Karpas-422 (cell line): ENCODE results near the gene MLIP. TPM values are rescaled to one million over a fixed set of nuclear protein-coding genes. Genes with fewer than 3 reads are reported as not detected.

ENCODE experiments used
- DNase-seq: peaks from one replicate; pipeline ENCODE4 v3.0.0-alpha.2; 2015
- H2AFZ ChIP-seq: fragments of 200-600 bp; sonication (generic); 2 replicates; pipeline ENCODE4 v1.6.1; 2014; ENCODE audit warnings: antibody characterized with exemption, low read length, mixed read lengths
- H3K27ac ChIP-seq: fragments of 200-600 bp; sonication (generic); 2 replicates; pipeline ENCODE4 v1.5.1; 2014; ENCODE audit warnings: mild to moderate bottlenecking, low read length, moderate library complexity
- H3K27me3 ChIP-seq: fragments of 200-600 bp; sonication (generic); 2 replicates; pipeline ENCODE4 v1.6.1; 2014; ENCODE audit warnings: low read length, mixed read lengths
- H3K36me3 ChIP-seq: fragments of 200-600 bp; sonication (generic); 2 replicates; pipeline ENCODE4 v1.6.1; 2014; ENCODE audit warnings: low read length, mixed read lengths; ENCODE audit not compliant: insufficient read depth
- H3K4me1 ChIP-seq: fragments of 200-600 bp; sonication (generic); 2 replicates; pipeline ENCODE4 v1.6.1; 2014; ENCODE audit warnings: mild to moderate bottlenecking, low read length, mixed read lengths
- H3K4me2 ChIP-seq: fragments of 200-600 bp; sonication (generic); 2 replicates; pipeline ENCODE4 v1.6.1; 2014; ENCODE audit warnings: low read length, low read depth, mild to moderate bottlenecking; ENCODE audit not compliant: poor library complexity, severe bottlenecking
- H3K4me3 ChIP-seq: fragments of 200-600 bp; sonication (generic); 2 replicates; pipeline ENCODE4 v1.5.1; 2014; ENCODE audit warnings: mild to moderate bottlenecking, antibody characterized with exemption, low read length, mixed read lengths
- H3K79me2 ChIP-seq: fragments of 200-600 bp; sonication (generic); 2 replicates; pipeline ENCODE4 v1.6.1; 2014; ENCODE audit warnings: mild to moderate bottlenecking, low read length, mixed read lengths
- H3K9ac ChIP-seq: fragments of 200-600 bp; sonication (generic); 2 replicates; pipeline ENCODE4 v1.6.0; 2014; ENCODE audit warnings: low read length
- H3K9me2 ChIP-seq: fragments of 200-600 bp; sonication (generic), shearing (Covaris generic); replicated peaks from 2 replicates; pipeline ENCODE4 v1.6.0; 2014; ENCODE audit warnings: mild to moderate bottlenecking, low read length, moderate library complexity; ENCODE audit not compliant: insufficient read depth
- H3K9me3 ChIP-seq: fragments of 300-700, 200-600 bp; sonication (generic); 2 replicates; pipeline ENCODE4 v1.6.1; 2014; ENCODE audit warnings: low read length, mixed read lengths
- H4K20me1 ChIP-seq: fragments of 200-600 bp; sonication (generic); 2 replicates; pipeline ENCODE4 v1.6.1; 2014; ENCODE audit warnings: mild to moderate bottlenecking, antibody characterized with exemption, low read length, low read depth; ENCODE audit not compliant: insufficient read depth
- total RNA-seq: library from RNA; depleted of rRNA; stranded (reverse); fragments of >200 nt; shearing (Covaris generic); gene quantifications from 2 replicates; pipeline ENCODE4 v1.2.3, GENCODE V29; 2014; ENCODE audit warnings: low replicate concordance

Gene MLIP
- total RNA-seq, 1 experiment from 2014 or later, result not detected

DNA sequence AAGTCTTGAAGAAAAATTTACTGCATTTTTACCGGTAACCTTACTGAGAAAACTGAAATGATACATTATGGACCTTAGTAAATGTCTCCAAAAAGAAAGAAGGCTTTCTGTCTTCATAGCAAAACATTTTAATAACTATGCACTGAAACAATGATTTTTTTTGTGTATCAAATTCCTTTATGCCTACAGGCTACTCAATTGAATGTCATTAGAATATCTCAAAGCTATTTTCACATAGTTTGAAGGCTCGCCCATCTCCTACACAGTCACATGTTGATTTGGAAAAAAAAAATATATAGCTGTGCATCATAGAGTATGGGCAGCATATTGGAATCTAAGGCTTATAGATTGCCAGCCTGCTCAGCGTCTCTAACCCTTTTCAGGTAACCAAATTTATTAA is 12.0 kb upstream of the MLIP start:
- no peaks in the 10 kb centered on the region for H4K20me1 ChIP-seq
- no peaks in the 10 kb centered on the region for H3K9me3 ChIP-seq
- H3K27me3 ChIP-seq, result no peaks in the 10 kb centered on the region
- no peaks in the 10 kb centered on the region for H3K79me2 ChIP-seq
- H3K4me3 ChIP-seq, result no peak overlapping the region
- no peaks in the 10 kb centered on the region for H3K4me1 ChIP-seq
- H3K9me2 ChIP-seq, result no peaks in the 10 kb centered on the region; the same call in none of the 2 replicates
- no peak overlapping the region for H3K27ac ChIP-seq
- DNase-seq, result no peak
- no peaks in the 10 kb centered on the region for H3K36me3 ChIP-seq
- no peak overlapping the region for H3K9ac ChIP-seq
- no peak overlapping the region for H2AFZ ChIP-seq
- no peak overlapping the region for H3K4me2 ChIP-seq

DNA sequence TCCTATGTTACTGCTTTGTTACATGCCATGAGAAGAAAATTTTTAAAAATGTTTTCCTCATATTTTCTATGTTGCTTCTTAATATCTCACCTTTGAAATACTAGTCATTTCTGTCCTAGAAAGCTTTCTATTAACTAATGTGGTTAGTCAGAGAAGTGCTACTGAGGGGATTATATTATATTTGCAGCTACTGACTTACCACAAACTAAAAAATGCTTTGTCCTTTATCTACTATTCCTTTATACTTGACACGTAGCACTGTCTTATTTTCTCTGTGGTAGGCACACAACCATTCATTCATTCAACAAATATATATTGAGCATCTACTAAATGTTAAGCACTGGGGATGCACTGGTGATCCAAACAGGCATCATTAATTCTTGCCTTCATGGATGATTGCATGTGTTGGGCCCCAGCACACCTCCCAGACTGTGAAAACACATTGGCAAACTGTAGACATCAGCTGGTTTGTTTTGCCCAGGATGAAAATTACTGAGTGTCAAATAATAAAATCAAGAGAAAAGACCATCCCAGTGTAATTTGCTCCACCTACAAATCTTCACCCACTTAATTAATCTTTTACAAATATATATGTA is 10.7 kb upstream of the MLIP start:
- H3K4me1 ChIP-seq, result no peaks in the 10 kb centered on the region
- no peaks in the 10 kb centered on the region; the same call in none of the 2 replicates for H3K9me2 ChIP-seq
- no peak for DNase-seq
- no peaks in the 10 kb centered on the region for H3K27me3 ChIP-seq
- H3K9me3 ChIP-seq, result no peaks in the 10 kb centered on the region
- H3K4me2 ChIP-seq, result no peak overlapping the region
- no peaks in the 10 kb centered on the region for H3K79me2 ChIP-seq
- H3K4me3 ChIP-seq, result no peak overlapping the region
- no peak overlapping the region for H3K27ac ChIP-seq
- no peaks in the 10 kb centered on the region for H3K36me3 ChIP-seq
- H3K9ac ChIP-seq, result no peak overlapping the region
- H4K20me1 ChIP-seq, result no peaks in the 10 kb centered on the region
- no peak overlapping the region for H2AFZ ChIP-seq

DNA sequence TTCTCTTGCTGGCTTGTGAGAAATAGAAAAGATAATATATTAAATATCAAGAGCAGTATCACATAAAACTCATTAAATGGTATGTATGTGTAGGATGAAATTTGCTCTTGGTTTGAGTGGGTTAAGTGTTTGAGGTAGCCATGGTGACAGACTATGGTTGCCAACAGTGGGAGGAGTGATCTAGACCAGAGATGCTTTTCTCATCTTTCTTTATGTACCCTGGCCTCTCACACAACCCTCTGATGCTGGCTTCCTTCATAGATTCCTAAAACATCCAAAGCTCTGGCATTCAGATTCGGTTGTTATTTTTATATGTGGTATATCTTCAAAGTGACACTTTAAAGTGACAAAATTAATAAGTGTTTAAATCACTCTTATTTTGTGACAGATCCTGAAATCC is 9.0 kb upstream of the MLIP start:
- H4K20me1 ChIP-seq, result no peaks in the 10 kb centered on the region
- no peak overlapping the region for H3K4me3 ChIP-seq
- H3K4me2 ChIP-seq, result no peak overlapping the region
- no peak overlapping the region for H3K9ac ChIP-seq
- H3K9me2 ChIP-seq, result no peaks in the 10 kb centered on the region; the same call in none of the 2 replicates
- H3K27me3 ChIP-seq, result no peaks in the 10 kb centered on the region
- H3K79me2 ChIP-seq, result no peaks in the 10 kb centered on the region
- H2AFZ ChIP-seq, result no peak overlapping the region
- H3K9me3 ChIP-seq, result no peaks in the 10 kb centered on the region
- H3K27ac ChIP-seq, result no peak overlapping the region
- no peaks in the 10 kb centered on the region for H3K4me1 ChIP-seq
- H3K36me3 ChIP-seq, result no peaks in the 10 kb centered on the region
- DNase-seq, result no peak

DNA sequence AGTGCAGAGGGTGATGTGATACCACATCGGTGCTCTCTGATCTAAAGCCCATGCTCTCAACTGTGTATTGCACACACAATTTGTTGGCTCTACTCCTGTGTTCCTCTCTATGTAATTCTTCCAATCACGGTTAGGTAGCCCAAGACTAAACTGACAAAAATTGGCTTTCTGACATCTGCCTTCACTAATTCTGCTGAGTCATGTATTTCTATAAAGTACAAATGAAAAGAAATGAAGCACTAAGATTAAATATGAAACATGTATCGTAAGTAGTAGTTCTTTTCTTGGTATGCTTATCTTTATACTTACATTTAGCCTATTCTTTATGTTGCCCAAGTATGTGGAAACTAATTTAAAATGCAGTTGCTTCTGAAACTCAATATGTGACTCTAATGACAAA is 7.7 kb upstream of the MLIP start:
- Histone ChIP-seq H3K4me1 (no peaks in the 10 kb centered on the region), H3K9me3 (no peaks in the 10 kb centered on the region)
- DNase-seq, result no peak

DNA sequence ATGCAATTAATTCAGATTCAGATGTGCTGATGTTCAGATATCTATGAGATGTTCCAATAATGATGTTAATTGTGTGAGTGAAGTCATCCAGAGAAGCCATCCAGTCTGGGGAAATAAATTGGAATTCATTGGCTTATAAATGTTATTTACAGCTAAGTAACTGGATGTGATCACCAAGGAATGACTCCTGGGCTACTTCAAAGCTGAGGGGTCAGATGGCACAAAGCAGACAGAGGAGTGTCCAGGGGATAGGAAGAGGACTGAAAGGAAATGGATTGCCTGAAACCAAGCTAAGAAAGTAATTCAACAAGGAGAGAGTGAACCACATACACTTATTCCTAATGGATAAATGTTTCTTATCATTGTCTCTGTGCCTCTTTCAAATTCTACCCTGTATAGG is 4.5 kb upstream of the MLIP start:
- Histone ChIP-seq H3K9me2 (no peaks in the 10 kb centered on the region), H3K4me3 (no peak overlapping the region), H3K4me1 (no peaks in the 10 kb centered on the region), H2AFZ (no peak overlapping the region), H4K20me1 (no peaks in the 10 kb centered on the region), H3K9ac (no peak overlapping the region), H3K4me2 (no peak overlapping the region), H3K27ac (no peak overlapping the region), H3K9me3 (no peaks in the 10 kb centered on the region), H3K27me3 (no peaks in the 10 kb centered on the region), H3K79me2 (no peaks in the 10 kb centered on the region), H3K36me3 (no peaks in the 10 kb centered on the region)
- DNase-seq, result no peak

More for the DNA sequence above, 7.7 kb upstream of the MLIP start:
- H3K4me2 ChIP-seq, result no peak overlapping the region
- no peak overlapping the region for H2AFZ ChIP-seq
- H3K36me3 ChIP-seq, result no peaks in the 10 kb centered on the region
- no peak overlapping the region for H3K4me3 ChIP-seq
- H3K9ac ChIP-seq, result no peak overlapping the region
- H4K20me1 ChIP-seq, result no peaks in the 10 kb centered on the region
- no peaks in the 10 kb centered on the region for H3K79me2 ChIP-seq
- H3K27me3 ChIP-seq, result no peaks in the 10 kb centered on the region
- no peaks in the 10 kb centered on the region; the same call in 1 of the 2 replicates for H3K9me2 ChIP-seq
- H3K27ac ChIP-seq, result no peak overlapping the region

DNA sequence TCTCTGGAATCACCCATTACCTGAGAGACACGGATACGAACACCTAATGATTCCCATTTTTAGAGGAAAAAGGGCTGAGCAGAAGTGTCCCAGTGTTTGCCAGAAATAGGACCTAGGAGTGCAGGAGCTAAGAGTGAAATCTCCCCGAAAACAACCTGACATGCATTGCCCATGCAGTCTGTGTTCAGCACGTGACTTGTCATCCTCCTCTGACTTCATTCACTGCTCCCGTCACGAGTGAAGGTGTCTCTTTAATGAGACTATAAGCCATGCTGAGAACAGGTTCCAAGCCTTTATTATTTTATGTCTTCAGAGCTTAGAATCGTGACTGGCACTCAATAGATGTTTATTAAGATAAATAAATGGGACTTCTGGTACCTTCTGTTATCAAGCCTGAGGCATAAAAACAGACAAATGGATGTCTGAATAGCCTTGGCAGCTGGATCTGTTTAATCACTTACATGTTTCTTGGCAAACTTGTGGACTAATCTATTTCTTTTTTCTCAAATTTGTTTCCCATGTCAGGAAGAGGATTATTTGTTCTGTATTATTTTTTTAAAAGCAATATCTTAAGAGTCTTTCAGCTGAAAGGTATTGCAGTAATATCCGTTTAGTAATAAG is 3.7 kb upstream of the MLIP start:
- no peaks in the 10 kb centered on the region for H3K9me2 ChIP-seq

DNA sequence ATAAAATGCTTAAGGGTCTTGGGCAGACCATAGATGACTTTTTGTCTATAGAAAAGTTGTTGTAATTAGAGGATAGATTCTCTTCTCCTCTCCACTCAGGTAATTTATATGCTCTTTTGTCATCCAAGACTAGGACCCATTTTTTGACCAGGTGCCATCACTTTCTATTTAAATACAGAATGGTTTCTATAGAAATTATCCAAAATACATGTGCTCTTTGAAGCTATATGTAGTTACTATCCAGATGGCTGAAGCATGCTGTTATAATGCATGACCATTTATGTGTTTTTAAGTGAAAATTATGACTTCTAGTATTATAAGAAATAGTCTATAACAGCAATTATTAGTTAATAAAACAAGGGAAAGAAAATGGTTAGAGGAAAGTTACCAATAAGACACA is 3.0 kb upstream of the MLIP start:
- no peak for DNase-seq

More for the DNA sequence above, 3.7 kb upstream of the MLIP start:
- Histone ChIP-seq H3K36me3 (no peaks in the 10 kb centered on the region), H3K27me3 (no peaks in the 10 kb centered on the region), H4K20me1 (no peaks in the 10 kb centered on the region), H3K9me3 (no peaks in the 10 kb centered on the region), H3K9ac (no peak overlapping the region), H3K27ac (no peak overlapping the region), H3K79me2 (no peaks in the 10 kb centered on the region), H3K4me3 (no peak overlapping the region), H3K4me2 (no peak overlapping the region), H2AFZ (no peak overlapping the region), H3K4me1 (no peaks in the 10 kb centered on the region)
- no peak for DNase-seq

DNA sequence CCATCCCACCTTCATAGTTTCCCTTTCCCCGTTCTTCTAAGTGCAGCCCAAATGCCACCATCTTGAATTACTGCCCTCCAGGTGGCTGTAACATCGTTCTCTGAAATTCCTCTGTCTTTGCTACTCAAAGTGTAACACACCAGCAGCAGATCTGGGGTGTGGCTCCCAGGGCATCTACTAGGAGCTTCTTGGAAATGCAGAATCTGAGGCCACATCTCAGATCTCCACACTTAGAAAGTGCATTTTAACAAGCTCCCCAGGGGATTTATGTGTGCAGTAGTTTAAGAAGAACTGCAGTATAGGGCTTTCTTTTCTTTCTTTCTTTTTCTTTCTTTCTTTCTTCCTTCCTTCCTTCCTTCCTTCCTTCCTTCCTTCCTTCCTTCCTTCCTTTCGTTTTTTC is 1.7 kb upstream of the MLIP start:
- H3K9ac ChIP-seq, result no peak overlapping the region
- H3K9me3 ChIP-seq, result no peaks in the 10 kb centered on the region
- H3K4me3 ChIP-seq, result no peak overlapping the region
- H4K20me1 ChIP-seq, result no peaks in the 10 kb centered on the region
- no peak overlapping the region for H2AFZ ChIP-seq
- no peaks in the 10 kb centered on the region for H3K4me1 ChIP-seq
- no peaks in the 10 kb centered on the region for H3K9me2 ChIP-seq
- H3K36me3 ChIP-seq, result no peaks in the 10 kb centered on the region
- no peak for DNase-seq
- H3K27ac ChIP-seq, result no peak overlapping the region
- H3K4me2 ChIP-seq, result no peak overlapping the region
- H3K27me3 ChIP-seq, result no peaks in the 10 kb centered on the region
- no peaks in the 10 kb centered on the region for H3K79me2 ChIP-seq

More for the DNA sequence above, 3.0 kb upstream of the MLIP start:
- no peaks in the 10 kb centered on the region for H3K9me2 ChIP-seq
- H3K27me3 ChIP-seq, result no peaks in the 10 kb centered on the region
- no peaks in the 10 kb centered on the region for H3K79me2 ChIP-seq
- no peak overlapping the region for H3K4me3 ChIP-seq
- H3K4me2 ChIP-seq, result no peak overlapping the region
- no peaks in the 10 kb centered on the region for H3K9me3 ChIP-seq
- no peaks in the 10 kb centered on the region for H3K4me1 ChIP-seq
- no peak overlapping the region for H3K9ac ChIP-seq
- no peak overlapping the region for H2AFZ ChIP-seq
- no peaks in the 10 kb centered on the region for H4K20me1 ChIP-seq
- no peak overlapping the region for H3K27ac ChIP-seq
- H3K36me3 ChIP-seq, result no peaks in the 10 kb centered on the region
